PC-3 (cell line): ENCODE measurements around the gene HSPB9. TPM values are rescaled to one million over a fixed set of nuclear protein-coding genes. Genes with fewer than 3 reads are reported as not detected.

Experiments
- ATAC-seq: fragments of 200-7000 bp; cut with Tn5 transposase; 2 replicates; pipeline ENCODE4 v1.9.1; 2020; ENCODE audit warnings: mild to moderate bottlenecking, moderate library complexity
- BruUV-seq: library from RNA; stranded (reverse); fragments of 400-500 nt; replicated peaks from 2 replicates; lab custom pipeline; 2021; lab: Mats Ljungman, UMichigan
- CTCF ChIA-PET: fragments of 300-600 bp; sonication (Branson Sonifier 250); formaldehyde crosslinking; loops from one replicate; lab custom pipeline; 2022; ENCODE audit warnings: antibody characterized with exemption; lab: Charles Lee
- POLR2A ChIA-PET: fragments of 300-600 bp; sonication (Branson Sonifier 250); formaldehyde crosslinking; loops from one replicate; lab custom pipeline; 2022; ENCODE audit warnings: antibody characterized with exemption; ENCODE audit not compliant: unreplicated experiment; lab: Charles Lee
- DNase-seq: peaks from one replicate; pipeline ENCODE4 v3.0.0-alpha.2; 2015
- H2AFZ ChIP-seq: fragments of 300-600 bp; sonication (generic); 2 replicates; pipeline ENCODE4 v1.6.0; 2016; ENCODE audit warnings: antibody characterized with exemption, low read length
- H3F3A ChIP-seq: fragments of 300-600 bp; sonication (generic); one replicate; pipeline ENCODE4 v1.6.0; 2017; ENCODE audit warnings: antibody characterized with exemption, low read length, control low read depth, mild to moderate bottlenecking; ENCODE audit not compliant: unreplicated experiment
- H3K27ac ChIP-seq: fragments of 300-600 bp; sonication (generic); 2 replicates; pipeline ENCODE4 v1.5.1; 2016; ENCODE audit warnings: mild to moderate bottlenecking, low read length
- H3K27me3 ChIP-seq: fragments of 300-600 bp; sonication (generic); 2 replicates; pipeline ENCODE4 v1.6.1; 2016; ENCODE audit warnings: low read length, mixed read lengths
- H3K36me3 ChIP-seq: fragments of 300-600 bp; sonication (generic); 2 replicates; pipeline ENCODE4 v1.6.1; 2016; ENCODE audit warnings: low read depth, mixed run types, low read length, mixed read lengths
- H3K4me1 ChIP-seq: fragments of 300-600 bp; sonication (generic); 2 replicates; pipeline ENCODE4 v1.5.1; 2016; ENCODE audit warnings: low read length; ENCODE audit not compliant: insufficient read depth
- H3K4me2 ChIP-seq: fragments of 300-600 bp; sonication (generic); 2 replicates; pipeline ENCODE4 v1.6.0; 2016; ENCODE audit warnings: low read length
- H3K4me3 ChIP-seq: fragments of 300-600 bp; sonication (generic); 2 replicates; pipeline ENCODE4 v1.5.1; 2016; ENCODE audit warnings: mild to moderate bottlenecking, low read length, mixed read lengths
- H3K79me2 ChIP-seq: fragments of 300-600 bp; sonication (generic); 2 replicates; pipeline ENCODE4 v1.6.1; 2017; ENCODE audit warnings: low read length, mixed read lengths
- H3K9ac ChIP-seq: fragments of 300-600 bp; sonication (generic); 2 replicates; pipeline ENCODE4 v1.6.0; 2016; ENCODE audit warnings: mild to moderate bottlenecking, low read length
- H3K9me2 ChIP-seq: fragments of 300-600 bp; sonication (generic); replicated peaks from 2 replicates; pipeline ENCODE4 v1.6.1; 2016; ENCODE audit warnings: mixed run types, low read length, mixed read lengths
- H3K9me3 ChIP-seq: fragments of 300-600 bp; sonication (generic); 2 replicates; pipeline ENCODE4 v1.6.1; 2016; ENCODE audit warnings: low read length, mixed read lengths
- H4K20me1 ChIP-seq: fragments of 300-600 bp; sonication (generic); 2 replicates; pipeline ENCODE4 v1.6.1; 2016; ENCODE audit warnings: low read length, mixed read lengths
- CTCF ChIP-seq: fragments of 300-600 bp; sonication (generic); conservative IDR thresholded peaks from 2 replicates; pipeline ENCODE4 v1.5.1; 2017; ENCODE audit warnings: antibody characterized with exemption, low read depth, mild to moderate bottlenecking, low read length
- EZH2 ChIP-seq: fragments of 300-600 bp; sonication (generic); IDR thresholded peaks from one replicate; pipeline ENCODE4 v1.6.1; 2017; ENCODE audit warnings: antibody characterized with exemption, mild to moderate bottlenecking, low read length; ENCODE audit not compliant: unreplicated experiment
- EZH2phosphoT487 ChIP-seq: fragments of 300-600 bp; sonication (generic); IDR thresholded peaks from 2 replicates; pipeline ENCODE4 v1.6.1; 2018; ENCODE audit warnings: mild to moderate bottlenecking, antibody characterized with exemption, low read length, borderline replicate concordance
- intact Hi-C: fragments of 100-400 bp; cut with micrococcal nuclease; formaldehyde crosslinking; loops from 2 replicates; pipeline ENCODE4 v1.9.0; 2023
- total RNA-seq: library from RNA; depleted of rRNA; stranded (reverse); fragments of >200 nt; gene quantifications from 2 replicates; pipeline ENCODE4 v1.2.3, GENCODE V29; 2014

HSPB9 gene
- total RNA-seq, 1 experiment from 2014 or later, result not detected

DNA sequence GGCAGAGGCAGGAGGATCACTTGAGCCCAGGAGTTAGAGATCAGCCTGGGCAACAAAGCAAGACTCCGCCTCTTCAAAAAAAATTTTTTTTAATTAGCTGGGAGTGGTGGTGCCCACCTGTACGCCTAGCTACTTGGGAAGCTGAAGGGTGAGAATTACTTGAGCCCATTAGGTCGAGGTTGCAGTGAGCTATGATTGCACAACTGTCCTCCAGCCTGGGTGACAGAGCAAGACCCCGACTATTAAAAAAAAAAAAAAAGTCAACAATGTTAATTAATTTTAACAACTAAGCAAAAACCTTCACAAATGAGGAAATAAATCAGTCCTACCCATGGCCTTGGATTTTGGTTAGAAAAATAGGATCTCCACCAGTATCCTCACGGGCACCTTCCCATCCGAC is 15.5 kb upstream of the HSPB9 start:
- TF ChIP-seq EZH2, result no peak
- no peak for TF ChIP-seq CTCF
- TF ChIP-seq EZH2phosphoT487, result no peak
- ChIA-PET POLR2A (no interaction called here), CTCF (no interaction called here)
- Histone ChIP-seq H3F3A (no peaks in the 10 kb centered on the region), H3K9ac (no peak overlapping the region), H3K27me3 (no peaks in the 10 kb centered on the region), H3K79me2 (no peaks in the 10 kb centered on the region), H3K27ac (no peak overlapping the region), H3K4me3 (no peak overlapping the region), H3K9me2 (no peaks in the 10 kb centered on the region), H3K9me3 (no peaks in the 10 kb centered on the region), H2AFZ (no peak overlapping the region), H3K4me1 (peaks cover 3% of the 10 kb centered on the region; the same call in 1 of the 2 replicates), H3K4me2 (no peak overlapping the region), H3K36me3 (no peaks in the 10 kb centered on the region), H4K20me1 (no peaks in the 10 kb centered on the region)
- intact Hi-C loops, result no loop called here
- DNase-seq (no peak), ATAC-seq (no peak)
- BruUV-seq, result no TSS peak

- Histone ChIP-seq H3K79me2 (no peaks in the 10 kb centered on the region), H3K9ac (no peak overlapping the region), H3K27me3 (no peaks in the 10 kb centered on the region), H3K36me3 (no peaks in the 10 kb centered on the region), H3K4me3 (no peak overlapping the region), H4K20me1 (no peaks in the 10 kb centered on the region), H3K9me2 (no peaks in the 10 kb centered on the region), H3K4me1 (peaks cover 2% of the 10 kb centered on the region; the same call in 1 of the 2 replicates), H3F3A (no peaks in the 10 kb centered on the region), H2AFZ (no peak overlapping the region), H3K9me3 (no peaks in the 10 kb centered on the region), H3K4me2 (no peak overlapping the region), H3K27ac (no peak overlapping the region)
- ATAC-seq (no peak), DNase-seq (no peak)
- no TSS peak for BruUV-seq
- intact Hi-C loops, result no loop called here
- CTCF ChIA-PET, result no interaction called here
- POLR2A ChIA-PET, result no interaction called here
- TF ChIP-seq EZH2, result no peak
- no peak for TF ChIP-seq CTCF
- no peak for TF ChIP-seq EZH2phosphoT487
Observed at GRCh38 chr17:42107597-42108576, 14.7 kb upstream of the HSPB9 start.

DNA sequence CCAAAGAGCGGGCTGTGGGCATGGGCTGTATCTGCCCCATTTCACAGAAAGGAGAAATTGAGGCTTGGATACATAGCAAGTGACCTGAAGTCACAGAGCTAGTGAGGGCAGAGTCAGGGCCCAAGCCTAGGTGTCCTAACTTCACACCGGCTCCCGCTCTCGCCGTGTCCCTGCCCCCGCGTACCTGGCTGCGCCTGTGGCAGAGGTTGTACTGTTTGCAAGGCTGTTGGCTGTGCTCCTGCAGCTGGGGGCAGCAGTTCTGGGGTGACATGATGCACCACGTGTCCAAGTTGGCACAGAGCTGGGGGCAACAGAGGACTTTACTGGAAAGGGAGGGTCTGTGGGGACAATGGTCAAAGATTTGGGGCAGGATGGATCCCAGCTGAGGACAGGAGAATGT is 13.5 kb upstream of the HSPB9 start:
- no peaks in the 10 kb centered on the region for H3K36me3 ChIP-seq
- intact Hi-C loops, result no loop called here
- POLR2A ChIA-PET, result no interaction called here

More for the DNA sequence above, 13.5 kb upstream of the HSPB9 start:
- H2AFZ ChIP-seq, result no peak overlapping the region
- DNase-seq, result no peak
- H3K27ac ChIP-seq, result no peak overlapping the region
- no peaks in the 10 kb centered on the region for H3K9me3 ChIP-seq
- no peaks in the 10 kb centered on the region for H3F3A ChIP-seq
- H3K4me3 ChIP-seq, result no peak overlapping the region
- no peaks in the 10 kb centered on the region for H4K20me1 ChIP-seq
- no peak for ATAC-seq
- TF ChIP-seq CTCF (no peak), EZH2 (no peak), EZH2phosphoT487 (no peak)
- no peaks in the 10 kb centered on the region for H3K27me3 ChIP-seq
- no peaks in the 10 kb centered on the region for H3K9me2 ChIP-seq
- no peak overlapping the region for H3K4me2 ChIP-seq
- no TSS peak for BruUV-seq
- CTCF ChIA-PET, result no interaction called here
- H3K9ac ChIP-seq, result no peak overlapping the region
- no peaks in the 10 kb centered on the region for H3K79me2 ChIP-seq
- no peaks in the 10 kb centered on the region for H3K4me1 ChIP-seq
